Endothelial cell of umbilical vein (primary cell): ENCODE data around the gene SLCO2A1. TPM values are rescaled to one million over a fixed set of nuclear protein-coding genes. Genes with fewer than 3 reads are reported as not detected.

Experiments
- BruUV-seq: library from RNA; stranded (reverse); fragments of 400-500 nt; replicated peaks from 2 replicates; lab custom pipeline; 2021; lab: Mats Ljungman, UMichigan
- CTCF ChIA-PET: fragments of 300-600, 350-600 bp; sonication (Branson Sonifier 250); formaldehyde crosslinking; loops from one replicate; lab custom pipeline; 2021; ENCODE audit warnings: antibody characterized with exemption, inconsistent platforms; lab: Charles Lee
- POLR2A ChIA-PET: fragments of 300-600, 350-600 bp; sonication (Branson Sonifier 250); formaldehyde crosslinking; loops from one replicate; lab custom pipeline; 2021; ENCODE audit warnings: antibody characterized with exemption, inconsistent platforms; lab: Charles Lee
- DNase-seq: peaks from one replicate; pipeline ENCODE4 v3.0.0-alpha.2; 2011; ENCODE audit warnings: low read depth, low spot score
- FAIRE-seq: peaks from 2 replicates; lab custom pipeline; 2011; peaks lifted over from hg19 to GRCh38; lab: Jason Lieb, UNC
- H2AFZ ChIP-seq: 2 replicates; pipeline ENCODE4 v1.6.0; 2012; ENCODE audit warnings: low read depth, low read length, control low read depth, inconsistent platforms
- H3K27ac ChIP-seq: 2 replicates; pipeline ENCODE4 v1.5.1; 2011; ENCODE audit warnings: low read depth, mild to moderate bottlenecking, control low read depth, low read length, moderate library complexity; ENCODE audit not compliant: insufficient read depth
- H3K27me3 ChIP-seq, 2 experiments: 2 replicates each; pipeline versions ENCODE4 v1.6.0 to v1.6.1; 2011; ENCODE audit warnings: low read length in 2 of 2, mixed read lengths in 1 of 2; ENCODE audit not compliant: control insufficient read depth in 2 of 2, insufficient read depth in 2 of 2
- H3K36me3 ChIP-seq, 2 experiments: 2 replicates in 1 of 2; 3 replicates in 1 of 2; pipeline ENCODE4 v1.5.1; 2011; ENCODE audit warnings: low read length in 2 of 2, mild to moderate bottlenecking in 1 of 2, moderate library complexity in 1 of 2; ENCODE audit not compliant: control insufficient read depth in 2 of 2, insufficient read depth in 2 of 2; ENCODE audit errors: extremely low read depth in 1 of 2
- H3K4me1 ChIP-seq: 3 replicates; pipeline ENCODE4 v1.5.1; 2011; ENCODE audit warnings: mild to moderate bottlenecking, low read length; ENCODE audit not compliant: control insufficient read depth, insufficient read depth; ENCODE audit errors: extremely low read depth
- H3K4me2 ChIP-seq: 2 replicates; pipeline ENCODE4 v1.6.1; 2011; ENCODE audit warnings: low read length, control low read depth, mixed read lengths; ENCODE audit not compliant: insufficient read depth
- H3K4me3 ChIP-seq, 3 experiments: fragments of 200-600 bp in 1 of 3; sonication (generic), shearing (Covaris generic) in 1 of 3; replicated peaks in 1 of 3; 2 replicates each; pipeline ENCODE4 v1.5.1; 2011 to 2016; ENCODE audit warnings: control low read depth in 3 of 3, low read length in 3 of 3, mild to moderate bottlenecking in 2 of 3, inconsistent platforms in 1 of 3, low read depth in 1 of 3, moderate library complexity in 1 of 3; ENCODE audit not compliant: insufficient read depth in 1 of 3
- H3K79me2 ChIP-seq: 2 replicates; pipeline ENCODE4 v1.6.0; 2012; ENCODE audit warnings: low read length, inconsistent platforms; ENCODE audit not compliant: control insufficient read depth, insufficient read depth
- H3K9ac ChIP-seq: replicated peaks from 2 replicates; pipeline ENCODE3; 2011; ENCODE audit warnings: low read length, control low read depth; ENCODE audit not compliant: insufficient read depth; ENCODE audit errors: extremely low read depth
- H3K9me1 ChIP-seq: replicated peaks from 3 replicates; pipeline ENCODE4 v1.6.0; 2011; ENCODE audit warnings: mild to moderate bottlenecking, low read length; ENCODE audit not compliant: control insufficient read depth, insufficient read depth; ENCODE audit errors: extremely low read depth
- H3K9me3 ChIP-seq: replicated peaks from 2 replicates; pipeline ENCODE4 v1.5.1; 2012; ENCODE audit warnings: low read length, inconsistent platforms; ENCODE audit not compliant: control insufficient read depth, insufficient read depth
- H4K20me1 ChIP-seq: replicated peaks from 2 replicates; pipeline ENCODE3; 2011; ENCODE audit warnings: mild to moderate bottlenecking, low read length; ENCODE audit not compliant: control insufficient read depth, insufficient read depth; ENCODE audit errors: extremely low read depth
- CTCF ChIP-seq, 2 donors: IDR thresholded peaks; 1 replicate in 1 of 2; 2 replicates in 1 of 2; pipeline ENCODE4 v1.5.1; 2011; ENCODE audit warnings: low read length in 2 of 2, mild to moderate bottlenecking in 2 of 2, moderate library complexity in 2 of 2, control low read depth in 1 of 2, inconsistent platforms in 1 of 2, low read depth in 1 of 2; ENCODE audit not compliant: insufficient read depth in 1 of 2; ENCODE audit errors: extremely low read depth in 1 of 2
- FOS ChIP-seq: IDR thresholded peaks from 2 replicates; pipeline ENCODE4 v1.6.1; 2011; ENCODE audit warnings: mild to moderate bottlenecking, low read length, moderate library complexity, borderline replicate concordance; ENCODE audit not compliant: insufficient read depth
- GATA2 ChIP-seq: IDR thresholded peaks from 2 replicates; pipeline ENCODE4 v1.7.0; 2011; ENCODE audit warnings: low read depth, mild to moderate bottlenecking, moderate library complexity, mixed read lengths, low read length; ENCODE audit not compliant: insufficient read length, insufficient read depth
- JUN ChIP-seq: IDR thresholded peaks from 2 replicates; pipeline ENCODE4 v1.6.1; 2011; ENCODE audit warnings: borderline replicate concordance, low read depth; ENCODE audit not compliant: insufficient read length, insufficient read depth
- MAX ChIP-seq: IDR thresholded peaks from 2 replicates; pipeline ENCODE4 v1.6.1; 2011; ENCODE audit not compliant: insufficient read depth, insufficient read length
- MYC ChIP-seq: IDR thresholded peaks from one replicate; pipeline ENCODE4 v1.6.1; 2011; ENCODE audit warnings: mild to moderate bottlenecking, low read depth, low read length
- POLR2A ChIP-seq: IDR thresholded peaks from 2 replicates; pipeline ENCODE4 v1.6.1; 2012; ENCODE audit warnings: low read depth, mild to moderate bottlenecking, control low read depth, low read length
- POLR2AphosphoS5 ChIP-seq: IDR thresholded peaks from 2 replicates; pipeline ENCODE4 v1.6.1; 2012; ENCODE audit warnings: low read depth, mild to moderate bottlenecking, control low read depth, low read length, moderate library complexity; ENCODE audit not compliant: insufficient read depth
- dilution Hi-C: fragments of 300-500 bp; cut with MboI; formaldehyde crosslinking; loops from one replicate; pipeline ENCODE4 v1.15.0; 2019; ENCODE audit warnings: low sequenced_read_pairs; ENCODE audit not compliant: extremely low pct_ligation_motif_present
- intact Hi-C: fragments of 100-400 bp; cut with micrococcal nuclease; formaldehyde crosslinking; loops from one replicate; pipeline ENCODE4 v1.10.0; 2022
- polyA plus RNA-seq, 4 experiments: library from polyadenylated mRNA; depleted of rRNA in 3 of 4; stranded (reverse) in 3 of 4; unstranded in 1 of 4; fragments of >200 nt; gene quantifications; 2 replicates each; pipeline versions ENCODE4 v1.2.1 to v1.2.3, GENCODE V29; 2011 to 2012; ENCODE audit warnings: missing spikeins in 1 of 4
- total RNA-seq: library from RNA; stranded (reverse); gene quantifications from 2 replicates; pipeline ENCODE4 v1.2.3, GENCODE V29; 2021

Gene SLCO2A1
- total and polyA plus RNA-seq, 2 donors (not counting 3 experiments of a cell fraction or from before 2014, with no cell fraction given), result 1.4 to 11.9 TPM

GRCh38 chr3:133996996-133997395 is 32.7 kb downstream of the SLCO2A1 start:
- CTCF ChIA-PET, result no interaction called here
- no peak for TF ChIP-seq POLR2AphosphoS5
- H3K79me2 ChIP-seq, result no peaks in the 10 kb centered on the region
- no peak overlapping the region for H3K9ac ChIP-seq
- intact Hi-C loops, result no loop called here
- DNase-seq, result no peak
- H3K27me3 ChIP-seq, result no peaks in the 10 kb centered on the region
- no TSS peak for BruUV-seq
- H2AFZ ChIP-seq, result no peak overlapping the region
- no peaks in the 10 kb centered on the region for H3K9me1 ChIP-seq
- no peak for FAIRE-seq
- H3K9me3 ChIP-seq, result no peaks in the 10 kb centered on the region
- POLR2A ChIA-PET, result no interaction called here
- no peak overlapping the region for H3K4me3 ChIP-seq
- no peaks in the 10 kb centered on the region for H3K36me3 ChIP-seq
- no peaks in the 10 kb centered on the region for H4K20me1 ChIP-seq
- dilution Hi-C loops, result no loop called here
- peaks cover 7% of the 10 kb centered on the region for H3K4me1 ChIP-seq
- H3K4me2 ChIP-seq, result no peak overlapping the region
- H3K27ac ChIP-seq, result no peak overlapping the region

DNA sequence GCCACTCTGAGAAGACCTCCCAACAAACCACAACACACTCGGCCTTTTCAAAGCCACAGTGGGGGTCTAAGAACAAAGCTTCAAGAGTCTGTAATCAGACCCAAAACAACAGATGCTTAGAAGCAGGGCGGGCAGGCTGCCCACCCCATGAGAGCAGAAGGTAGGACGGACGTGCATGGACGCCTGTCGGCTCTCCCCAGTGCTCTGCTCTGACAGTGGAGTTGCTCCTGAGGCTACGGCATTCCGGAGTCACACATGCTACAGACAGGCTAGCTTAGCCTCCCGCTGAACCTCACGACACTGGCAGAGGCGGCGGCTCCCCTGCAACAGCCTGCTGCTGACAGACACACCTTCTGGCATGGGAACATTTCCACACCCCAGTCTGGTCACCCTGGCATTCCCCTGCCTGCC is 33.5 kb downstream of the SLCO2A1 start:
- no peak overlapping the region for H3K4me3 ChIP-seq
- H3K79me2 ChIP-seq, result no peaks in the 10 kb centered on the region
- H2AFZ ChIP-seq, result no peak overlapping the region
- no peak overlapping the region for H3K4me2 ChIP-seq
- H3K27ac ChIP-seq, result no peak overlapping the region
- no peaks in the 10 kb centered on the region for H3K36me3 ChIP-seq
- no peaks in the 10 kb centered on the region for H4K20me1 ChIP-seq
- CTCF ChIA-PET, result no interaction called here
- H3K4me1 ChIP-seq, result peaks cover 14% of the 10 kb centered on the region
- no peaks in the 10 kb centered on the region for H3K27me3 ChIP-seq
- dilution Hi-C loops (no loop called here), intact Hi-C loops (no loop called here)
- no peak for FAIRE-seq
- POLR2A ChIA-PET, result no interaction called here
- no peaks in the 10 kb centered on the region for H3K9me3 ChIP-seq
- no peak for DNase-seq
- H3K9me1 ChIP-seq, result no peaks in the 10 kb centered on the region
- TF ChIP-seq GATA2 (no peak), MAX (no peak), POLR2AphosphoS5 (no peak), JUN (no peak), POLR2A (no peak), CTCF (IDR thresholded peaks at IDR 0.05; ENCODE audit: extremely low read depth in 1 of 2, insufficient read depth in 1 of 2, low read depth in 1 of 2, low read length in 2 of 2) (no peak), MYC (no peak), FOS (no peak)
- no TSS peak for BruUV-seq
- no peak overlapping the region for H3K9ac ChIP-seq
